ENCODE results near the gene IMMP2L. TPM values are rescaled to one million over a fixed set of nuclear protein-coding genes. Genes with fewer than 3 reads are reported as not detected.
A peak's percentile ranks its signal among the peaks of the same experiment; 100 is the strongest.

IMMP2L gene
- total and polyA plus RNA-seq, 4 donors, result 9.2 to 34.7 (median 11.1) TPM

DNA sequence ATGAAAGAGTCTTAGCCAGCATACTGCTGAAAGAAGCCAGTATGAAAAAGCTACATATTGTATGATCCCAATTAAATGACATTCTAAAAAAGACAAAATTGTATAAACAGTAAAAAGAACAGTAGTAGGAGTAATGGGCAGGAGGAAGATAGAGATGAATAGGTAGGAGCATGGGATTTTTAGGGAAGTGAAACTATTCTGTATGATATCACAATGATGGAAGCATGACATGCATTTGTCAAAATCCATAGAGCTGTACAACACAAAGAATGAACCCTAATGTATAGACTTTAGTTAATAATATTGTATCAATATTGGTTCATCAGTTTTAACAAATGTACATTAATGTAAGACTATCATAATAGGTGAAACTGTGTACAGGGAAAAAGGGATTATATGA is 147.9 kb downstream of the IMMP2L start:
- Histone ChIP-seq H3K4me3 (no peak overlapping the region), H3K4me1 (ENCODE audit: control insufficient read depth in 5 of 5, insufficient read depth in 5 of 5, low read length in 5 of 5) (peaks cover 0 to 9% (median 0%) of the 10 kb centered on the region in 5 donors), H3K27ac (ENCODE audit: low read depth in 1 of 2, low read length in 1 of 2) (no peak overlapping the region), H3K9ac (ENCODE audit: insufficient read depth in 1 of 2, low read length in 2 of 2) (no peak overlapping the region), H3K27me3 (ENCODE audit: control insufficient read depth in 3 of 3, insufficient read depth in 3 of 3, low read length in 2 of 3) (no peaks in the 10 kb centered on the region), H3K9me3 (ENCODE audit: control insufficient read depth in 4 of 4, insufficient read depth in 3 of 4, low read length in 3 of 4) (no peaks in the 10 kb centered on the region), H3K36me3 (ENCODE audit: control insufficient read depth in 4 of 4, insufficient read depth in 4 of 4, low read length in 4 of 4) (no peaks in the 10 kb centered on the region)
- no peak for DNase-seq
- no peak for ATAC-seq (ENCODE audit: insufficient read depth, low FRiP score)
- TF ChIP-seq, protein P1, sequence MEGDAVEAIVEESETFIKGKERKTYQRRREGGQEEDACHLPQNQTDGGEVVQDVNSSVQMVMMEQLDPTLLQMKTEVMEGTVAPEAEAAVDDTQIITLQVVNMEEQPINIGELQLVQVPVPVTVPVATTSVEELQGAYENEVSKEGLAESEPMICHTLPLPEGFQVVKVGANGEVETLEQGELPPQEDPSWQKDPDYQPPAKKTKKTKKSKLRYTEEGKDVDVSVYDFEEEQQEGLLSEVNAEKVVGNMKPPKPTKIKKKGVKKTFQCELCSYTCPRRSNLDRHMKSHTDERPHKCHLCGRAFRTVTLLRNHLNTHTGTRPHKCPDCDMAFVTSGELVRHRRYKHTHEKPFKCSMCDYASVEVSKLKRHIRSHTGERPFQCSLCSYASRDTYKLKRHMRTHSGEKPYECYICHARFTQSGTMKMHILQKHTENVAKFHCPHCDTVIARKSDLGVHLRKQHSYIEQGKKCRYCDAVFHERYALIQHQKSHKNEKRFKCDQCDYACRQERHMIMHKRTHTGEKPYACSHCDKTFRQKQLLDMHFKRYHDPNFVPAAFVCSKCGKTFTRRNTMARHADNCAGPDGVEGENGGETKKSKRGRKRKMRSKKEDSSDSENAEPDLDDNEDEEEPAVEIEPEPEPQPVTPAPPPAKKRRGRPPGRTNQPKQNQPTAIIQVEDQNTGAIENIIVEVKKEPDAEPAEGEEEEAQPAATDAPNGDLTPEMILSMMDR (IDR thresholded peaks at IDR 0.05; ENCODE audit: control extremely low read depth, extremely low read depth), result no peak

DNA sequence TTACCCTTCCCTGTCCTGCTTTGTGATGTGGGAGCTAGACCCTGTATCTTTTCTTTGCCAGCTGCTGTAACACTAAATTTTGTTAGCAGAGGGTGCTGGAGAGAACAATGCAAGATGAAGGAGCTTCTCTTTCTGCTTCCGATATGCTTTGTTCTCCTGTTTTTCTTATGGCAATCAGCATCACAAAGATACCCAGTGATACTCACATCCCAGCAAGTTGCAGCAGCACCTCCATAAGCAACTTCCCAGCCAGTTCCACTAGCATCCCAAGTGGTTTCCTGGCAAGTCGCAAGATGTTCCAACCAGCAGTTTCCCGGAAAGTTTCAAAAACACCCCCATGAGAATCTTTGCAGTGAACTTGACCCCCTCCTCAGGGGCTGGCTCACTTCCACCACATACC is 148.6 kb downstream of the IMMP2L start:
- TF ChIP-seq, protein P1 (IDR thresholded peaks at IDR 0.05; ENCODE audit: control extremely low read depth, extremely low read depth), result no peak
- Histone ChIP-seq H3K4me3 (no peak overlapping the region), H3K9me3 (ENCODE audit: control insufficient read depth in 4 of 4, insufficient read depth in 3 of 4, low read length in 3 of 4) (no peaks in the 10 kb centered on the region), H3K27ac (ENCODE audit: low read depth in 1 of 2, low read length in 1 of 2) (no peak overlapping the region), H3K4me1 (ENCODE audit: control insufficient read depth in 5 of 5, insufficient read depth in 5 of 5, low read length in 5 of 5) (peaks cover 0 to 9% (median 0%) of the 10 kb centered on the region in 5 donors), H3K27me3 (ENCODE audit: control insufficient read depth in 3 of 3, insufficient read depth in 3 of 3, low read length in 2 of 3) (no peaks in the 10 kb centered on the region), H3K9ac (ENCODE audit: insufficient read depth in 1 of 2, low read length in 2 of 2) (no peak overlapping the region), H3K36me3 (ENCODE audit: control insufficient read depth in 4 of 4, insufficient read depth in 4 of 4, low read length in 4 of 4) (no peaks in the 10 kb centered on the region)
- ATAC-seq (ENCODE audit: insufficient read depth, low FRiP score) (no peak), DNase-seq (peak in 1 of 3 donors; percentile 24)
- WGBS, 2 donors, result 73 to 84% methylated on average over 3 of the region's 3 CpGs

DNA sequence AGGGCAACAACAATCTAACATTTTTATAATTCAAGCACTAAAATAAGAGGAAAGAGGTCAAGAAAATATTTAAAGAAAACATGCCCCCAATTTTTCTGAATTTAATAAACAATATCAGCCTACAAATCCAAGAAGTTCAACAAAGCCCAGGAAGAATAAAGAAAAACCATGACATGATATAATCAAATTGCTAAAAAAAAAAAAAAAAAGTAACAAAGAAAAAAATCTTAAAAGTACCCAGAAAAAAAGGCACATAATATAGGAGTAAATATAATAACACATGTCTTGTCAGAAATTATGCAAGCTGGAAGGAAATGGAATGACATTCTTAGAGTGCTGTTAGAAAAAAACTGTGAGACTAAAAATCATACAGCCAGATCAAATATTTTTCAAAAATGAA is 151.4 kb downstream of the IMMP2L start:
- Histone ChIP-seq H3K36me3 (ENCODE audit: control insufficient read depth in 4 of 4, insufficient read depth in 4 of 4, low read length in 4 of 4) (no peaks in the 10 kb centered on the region), H3K4me3 (no peak overlapping the region), H3K27ac (ENCODE audit: low read depth in 1 of 2, low read length in 1 of 2) (no peak overlapping the region), H3K9me3 (ENCODE audit: control insufficient read depth in 4 of 4, insufficient read depth in 3 of 4, low read length in 3 of 4) (no peaks in the 10 kb centered on the region), H3K4me1 (ENCODE audit: control insufficient read depth in 5 of 5, insufficient read depth in 5 of 5, low read length in 5 of 5) (peaks cover 0 to 9% (median 0%) of the 10 kb centered on the region in 5 donors), H3K9ac (ENCODE audit: insufficient read depth in 1 of 2, low read length in 2 of 2) (no peak overlapping the region), H3K27me3 (ENCODE audit: control insufficient read depth in 3 of 3, insufficient read depth in 3 of 3, low read length in 2 of 3) (no peaks in the 10 kb centered on the region)
- TF ChIP-seq, protein P1 (IDR thresholded peaks at IDR 0.05; ENCODE audit: control extremely low read depth, extremely low read depth), result no peak
- DNase-seq (peak in 1 of 3 donors; percentile 55), ATAC-seq (ENCODE audit: insufficient read depth, low FRiP score) (no peak)

DNA sequence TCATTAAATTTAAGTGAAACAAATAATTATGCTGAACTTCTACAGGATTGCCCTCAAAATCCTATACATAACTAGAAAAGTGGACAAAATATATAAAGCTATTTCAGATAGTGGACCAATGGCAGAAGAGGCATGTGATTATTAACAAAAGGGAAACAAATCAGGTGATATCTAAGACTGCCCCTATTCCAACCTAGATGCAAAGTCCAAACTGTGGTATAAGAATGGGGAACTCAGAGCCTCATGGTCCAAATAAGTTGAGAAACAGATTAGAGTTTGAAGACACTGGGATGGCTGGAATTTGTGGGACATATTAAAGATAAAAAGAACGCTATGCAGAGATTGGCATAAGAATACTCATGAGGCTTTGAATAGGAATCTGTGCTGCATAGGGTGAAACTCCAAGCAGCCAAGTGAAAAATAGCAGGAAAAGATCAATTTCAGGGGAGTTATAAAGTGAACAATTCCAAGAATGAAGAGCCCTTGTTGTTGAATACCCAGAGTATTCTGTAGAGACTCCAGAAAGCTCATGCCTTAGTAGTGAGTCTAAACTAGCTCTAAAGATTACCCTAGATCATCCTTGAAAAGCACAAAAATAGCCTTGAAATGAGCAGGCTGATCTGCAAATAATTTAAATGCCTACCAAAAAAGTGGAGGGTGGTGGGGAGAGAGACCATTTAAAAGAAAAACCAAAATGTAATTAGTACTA is 152.4 kb downstream of the IMMP2L start:
- ATAC-seq (ENCODE audit: insufficient read depth, low FRiP score), result no peak
- no peaks in the 10 kb centered on the region for H3K9me3 ChIP-seq (ENCODE audit: control insufficient read depth in 4 of 4, insufficient read depth in 3 of 4, low read length in 3 of 4)
- peak in 1 of 3 donors; percentile 11 for DNase-seq
- no peak overlapping the region for H3K4me3 ChIP-seq
- peaks cover 0 to 9% (median 0%) of the 10 kb centered on the region in 5 donors for H3K4me1 ChIP-seq (ENCODE audit: control insufficient read depth in 5 of 5, insufficient read depth in 5 of 5, low read length in 5 of 5)
- H3K9ac ChIP-seq (ENCODE audit: insufficient read depth in 1 of 2, low read length in 2 of 2), result no peak overlapping the region
- no peaks in the 10 kb centered on the region for H3K36me3 ChIP-seq (ENCODE audit: control insufficient read depth in 4 of 4, insufficient read depth in 4 of 4, low read length in 4 of 4)
- H3K27ac ChIP-seq (ENCODE audit: low read depth in 1 of 2, low read length in 1 of 2), result no peak overlapping the region
- WGBS, 2 donors, result 87 to 90% methylated on average over 1 of the region's 1 CpG
- TF ChIP-seq, protein P1 (IDR thresholded peaks at IDR 0.05; ENCODE audit: control extremely low read depth, extremely low read depth), result no peak
- no peaks in the 10 kb centered on the region for H3K27me3 ChIP-seq (ENCODE audit: control insufficient read depth in 3 of 3, insufficient read depth in 3 of 3, low read length in 2 of 3)

Measured in lung (tissue), 12 donors.